H1 (cell line): ENCODE results near the gene MAGEC3. TPM values are rescaled to one million over a fixed set of nuclear protein-coding genes. Genes with fewer than 3 reads are reported as not detected.

Experiments
- CTCF ChIA-PET: fragments of 300-600 bp; sonication (Branson Sonifier 250); formaldehyde crosslinking; loops from one replicate; lab custom pipeline; 2021; ENCODE audit not compliant: partially characterized antibody; lab: Charles Lee
- POLR2A ChIA-PET: fragments of 300-600 bp; sonication (Branson Sonifier 250); formaldehyde crosslinking; loops from one replicate; lab custom pipeline; 2021; ENCODE audit warnings: inconsistent platforms; ENCODE audit not compliant: partially characterized antibody; lab: Charles Lee
- DNase-seq, 2 experiments: peaks; one replicate each; pipeline versions ENCODE4 v3.0.0 to v3.0.0-alpha.2; 2010 to 2022; ENCODE audit warnings: low spot score in 2 of 2, low read depth in 1 of 2, mixed read lengths in 1 of 2
- FAIRE-seq: peaks from 2 replicates; lab custom pipeline; 2011; peaks lifted over from hg19 to GRCh38; lab: Jason Lieb, UNC
- H2AFZ ChIP-seq: 2 replicates; pipeline ENCODE4 v1.8.1; 2012; ENCODE audit warnings: low read length, inconsistent platforms
- H2AK5ac ChIP-seq: 2 replicates; pipeline ENCODE4 v1.6.1; 2013; ENCODE audit warnings: low read depth, low read length
- H2BK120ac ChIP-seq: replicated peaks from 2 replicates; pipeline ENCODE3; 2013; ENCODE audit warnings: low read depth, low read length, inconsistent platforms
- H2BK12ac ChIP-seq: 2 replicates; pipeline ENCODE4 v1.6.1; 2013; ENCODE audit warnings: low read depth, low read length
- H2BK15ac ChIP-seq: 2 replicates; pipeline ENCODE4 v1.6.1; 2013; ENCODE audit warnings: low read length
- H2BK20ac ChIP-seq: 2 replicates; pipeline ENCODE4 v1.6.1; 2013; ENCODE audit warnings: low read length
- H2BK5ac ChIP-seq: 2 replicates; pipeline ENCODE4 v1.6.1; 2013; ENCODE audit warnings: low read depth, low read length
- H3K14ac ChIP-seq: 2 replicates; pipeline ENCODE4 v1.6.1; 2013; ENCODE audit warnings: inconsistent platforms; ENCODE audit not compliant: insufficient read length
- H3K18ac ChIP-seq: 2 replicates; pipeline ENCODE4 v1.6.1; 2013; ENCODE audit warnings: low read length; ENCODE audit errors: extremely low read depth
- H3K23ac ChIP-seq: 2 replicates; pipeline ENCODE4 v1.6.1; 2013; ENCODE audit warnings: inconsistent platforms; ENCODE audit not compliant: insufficient read length
- H3K23me2 ChIP-seq: 2 replicates; pipeline ENCODE4 v1.6.1; 2013; ENCODE audit warnings: low read depth, low read length
- H3K27ac ChIP-seq: 2 replicates; pipeline ENCODE4 v1.6.1; 2011; ENCODE audit warnings: low read depth, low read length, inconsistent platforms
- H3K27me3 ChIP-seq, 4 experiments: replicated peaks in 1 of 4; 1 replicate in 1 of 4; 2 replicates in 3 of 4; pipeline versions ENCODE4 v1.6.1 to v1.8.1; 2011 to 2013; ENCODE audit warnings: low read length in 3 of 4, mild to moderate bottlenecking in 3 of 4, inconsistent platforms in 2 of 4, mixed read lengths in 2 of 4, moderate library complexity in 1 of 4; ENCODE audit not compliant: control insufficient read depth in 3 of 4, insufficient read depth in 3 of 4; ENCODE audit errors: extremely low read depth in 1 of 4
- H3K36me3 ChIP-seq, 4 experiments: 2 replicates each; pipeline versions ENCODE4 v1.6.1 to v1.8.1; 2011 to 2013; ENCODE audit warnings: mild to moderate bottlenecking in 4 of 4, low read length in 3 of 4, moderate library complexity in 2 of 4, control low read depth in 1 of 4, inconsistent platforms in 1 of 4; ENCODE audit not compliant: insufficient read depth in 4 of 4, control insufficient read depth in 2 of 4
- H3K4ac ChIP-seq: replicated peaks from 2 replicates; pipeline ENCODE3; 2013; ENCODE audit warnings: low read length, low read depth, mixed read lengths, inconsistent platforms; ENCODE audit not compliant: insufficient read length
- H3K4me1 ChIP-seq, 4 experiments: replicated peaks in 1 of 4; 1 replicate in 1 of 4; 2 replicates in 3 of 4; pipeline versions ENCODE4 v1.6.1 to v1.8.1; 2011 to 2013; ENCODE audit warnings: low read length in 3 of 4, inconsistent platforms in 2 of 4, mixed read lengths in 1 of 4; ENCODE audit not compliant: insufficient read depth in 4 of 4, control insufficient read depth in 3 of 4
- H3K4me2 ChIP-seq, 2 experiments: 2 replicates each; pipeline versions ENCODE4 v1.6.1 to v1.8.1; 2011 to 2013; ENCODE audit warnings: low read depth in 2 of 2, low read length in 2 of 2, control low read depth in 1 of 2, inconsistent platforms in 1 of 2, mild to moderate bottlenecking in 1 of 2; ENCODE audit not compliant: insufficient read depth in 1 of 2
- H3K4me3 ChIP-seq, 4 experiments: fragments of 200-600, 300-600 bp in 1 of 4; sonication (generic), shearing (Covaris generic), sonication (Bioruptor Twin) in 1 of 4; 2 replicates each; pipeline versions ENCODE4 v1.5.1 to v1.8.1; 2011 to 2016; ENCODE audit warnings: low read length in 4 of 4, low read depth in 3 of 4, control low read depth in 2 of 4, inconsistent platforms in 2 of 4, mild to moderate bottlenecking in 2 of 4, mixed read lengths in 1 of 4, moderate library complexity in 1 of 4; ENCODE audit not compliant: insufficient read depth in 2 of 4; ENCODE audit errors: extremely low read depth in 1 of 4
- H3K56ac ChIP-seq: replicated peaks from 2 replicates; pipeline ENCODE3; 2013; ENCODE audit warnings: low read depth, mild to moderate bottlenecking, mixed read lengths, low read length, inconsistent platforms; ENCODE audit not compliant: insufficient read length
- H3K79me1 ChIP-seq: 2 replicates; pipeline ENCODE4 v1.6.1; 2013; ENCODE audit warnings: low read depth, low read length, control low read depth
- H3K79me2 ChIP-seq, 2 experiments: 2 replicates each; pipeline versions ENCODE4 v1.6.1 to v1.8.1; 2012 to 2013; ENCODE audit warnings: low read length in 2 of 2, mild to moderate bottlenecking in 2 of 2, inconsistent platforms in 1 of 2; ENCODE audit not compliant: insufficient read depth in 2 of 2, control insufficient read depth in 1 of 2
- H3K9ac ChIP-seq, 4 experiments: replicated peaks in 1 of 4; 1 replicate in 1 of 4; 2 replicates in 3 of 4; pipeline versions ENCODE4 v1.6.1 to v1.8.1; 2011 to 2013; ENCODE audit warnings: low read depth in 3 of 4, low read length in 3 of 4, control low read depth in 2 of 4, mild to moderate bottlenecking in 2 of 4, moderate library complexity in 2 of 4, inconsistent platforms in 1 of 4; ENCODE audit errors: extremely low read depth in 1 of 4
- H3K9me3 ChIP-seq, 2 experiments: 2 replicates each; pipeline versions ENCODE4 v1.6.1 to v1.8.1; 2012 to 2013; ENCODE audit warnings: mild to moderate bottlenecking in 2 of 2, moderate library complexity in 2 of 2, control low read depth in 1 of 2, inconsistent platforms in 1 of 2, low read depth in 1 of 2, low read length in 1 of 2, mixed read lengths in 1 of 2; ENCODE audit not compliant: insufficient read depth in 2 of 2
- H4K20me1 ChIP-seq, 2 experiments: replicated peaks in 1 of 2; 2 replicates each; pipeline versions ENCODE3 to v1.8.1; 2011 to 2013; ENCODE audit warnings: inconsistent platforms in 2 of 2, low read length in 2 of 2, mild to moderate bottlenecking in 1 of 2; ENCODE audit not compliant: insufficient read depth in 2 of 2, control insufficient read depth in 1 of 2
- H4K5ac ChIP-seq: 2 replicates; pipeline ENCODE4 v1.6.1; 2013; ENCODE audit warnings: low read length, low read depth, mixed read lengths, inconsistent platforms; ENCODE audit not compliant: insufficient read length
- H4K8ac ChIP-seq: 2 replicates; pipeline ENCODE4 v1.8.0; 2013; ENCODE audit warnings: mild to moderate bottlenecking, moderate library complexity, low read length, inconsistent platforms; ENCODE audit not compliant: insufficient read depth; ENCODE audit errors: extremely low read depth
- H4K91ac ChIP-seq: replicated peaks from 2 replicates; pipeline ENCODE3; 2013; ENCODE audit warnings: low read length, mixed read lengths, inconsistent platforms; ENCODE audit not compliant: insufficient read length
- MAFK ChIP-seq: IDR thresholded peaks from 2 replicates; pipeline ENCODE4 v1.6.1; 2012; ENCODE audit warnings: low read depth, mild to moderate bottlenecking, improper control_type of control experiment, low read length
- WGBS, 2 experiments: shearing (Covaris generic) in 1 of 2; methylation state at CpG; one replicate each; pipeline versions ENCODE4 v1.1.6 to v1.1.7; 2013 to 2015; ENCODE audit warnings: low lambda C conversion rate in 2 of 2, mixed read lengths in 2 of 2, inconsistent platforms in 1 of 2, low coverage in 1 of 2, missing lambda C conversion rate in 1 of 2; ENCODE audit not compliant: insufficient replicate concordance in 2 of 2, insufficient coverage in 1 of 2, insufficient read length in 1 of 2; ENCODE audit errors: extremely low coverage in 1 of 2, missing lambda C conversion rate in 1 of 2; 5-methylcytosine and 5-hydroxymethylcytosine counted together
- polyA plus RNA-seq, 7 experiments: library from polyadenylated mRNA; depleted of rRNA in 3 of 7; stranded (reverse) in 5 of 7; unstranded in 2 of 7; fragments of >200 nt in 5 of 7; fragments of 200-250 nt in 2 of 7; gene quantifications; 1 replicate in 5 of 7; 2 replicates in 1 of 7; 4 replicates in 1 of 7; pipeline versions ENCODE4 v1.2.1 to v1.2.3, GENCODE V29; 2011 to 2013; ENCODE audit warnings: missing spikeins in 2 of 7, mixed read lengths in 2 of 7
- total RNA-seq: library from RNA; stranded (reverse); fragmentation: NEBNext Ultra II Directional; extraction: Animal tissue kit (Norgen Biotek cat#: 25700); gene quantifications from 2 replicates; pipeline ENCODE4 v1.2.1, GENCODE V29; 2021

The MAGEC3 gene
- total and polyA plus RNA-seq, 2 of the 8 experiments (the other 6 are each of a cell fraction or from before 2014, with no cell fraction given) = not detected

DNA sequence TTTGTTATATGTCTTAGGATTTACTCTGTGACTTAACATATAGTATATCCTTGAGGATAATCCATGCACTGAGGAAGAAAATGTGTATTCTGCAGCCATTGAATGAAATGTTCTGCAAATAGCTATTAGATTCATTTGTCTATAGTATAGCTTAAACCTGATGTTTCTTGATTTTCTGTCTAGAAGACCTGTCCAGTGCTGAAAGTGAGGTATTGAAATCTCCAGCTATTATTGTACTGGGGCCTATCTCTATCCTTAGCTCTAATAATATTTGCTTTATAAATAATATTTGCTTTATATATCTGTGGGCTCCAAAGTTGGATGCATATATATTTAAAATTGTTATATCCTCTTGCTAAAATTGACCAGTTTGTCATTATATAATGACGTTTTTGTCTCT is 26.7 kb upstream of the MAGEC3 start:
- H3K27ac ChIP-seq = no peak overlapping the region
- H2BK12ac ChIP-seq = no peak overlapping the region
- H3K27me3 ChIP-seq = no peaks in the 10 kb centered on the region
- no peak overlapping the region for H2AK5ac ChIP-seq
- no peak overlapping the region for H2BK20ac ChIP-seq
- no peak for FAIRE-seq
- no peak for DNase-seq
- H3K18ac ChIP-seq = no peak overlapping the region
- no peaks in the 10 kb centered on the region for H3K9me3 ChIP-seq
- no peak overlapping the region for H3K9ac ChIP-seq
- H2BK120ac ChIP-seq = no peak overlapping the region
- WGBS, 2 experiments = 82% methylated on average over 1 of the region's 1 CpG; no CpG with 5 or more reads in 1 of the 2 experiments
- H4K5ac ChIP-seq = no peak overlapping the region
- H3K23ac ChIP-seq = no peak overlapping the region
- no peak overlapping the region for H3K4ac ChIP-seq
- no peaks in the 10 kb centered on the region for H3K23me2 ChIP-seq
- CTCF ChIA-PET = no interaction called here
- no peak overlapping the region for H3K14ac ChIP-seq
- no peak overlapping the region for H2BK15ac ChIP-seq
- no peaks in the 10 kb centered on the region for H3K79me2 ChIP-seq
- no peak overlapping the region for H3K4me3 ChIP-seq
- H2AFZ ChIP-seq = no peak overlapping the region
- no peak overlapping the region for H3K4me2 ChIP-seq
- POLR2A ChIA-PET = no interaction called here
- H3K79me1 ChIP-seq = no peaks in the 10 kb centered on the region
- no peaks in the 10 kb centered on the region for H3K36me3 ChIP-seq
- H4K20me1 ChIP-seq = no peaks in the 10 kb centered on the region
- no peak for TF ChIP-seq MAFK
- H4K91ac ChIP-seq = no peak overlapping the region
- H2BK5ac ChIP-seq = no peak overlapping the region
- H3K4me1 ChIP-seq = no peaks in the 10 kb centered on the region
- H4K8ac ChIP-seq = no peak overlapping the region
- H3K56ac ChIP-seq = no peak overlapping the region
